H1 (cell line): ENCODE results near the gene THADA. TPM values are rescaled to one million over a fixed set of nuclear protein-coding genes. Genes with fewer than 3 reads are reported as not detected.

Experiments used
- CTCF ChIA-PET: fragments of 300-600 bp; sonication (Branson Sonifier 250); formaldehyde crosslinking; loops from one replicate; lab custom pipeline; 2021; ENCODE audit not compliant: partially characterized antibody; lab: Charles Lee
- POLR2A ChIA-PET: fragments of 300-600 bp; sonication (Branson Sonifier 250); formaldehyde crosslinking; loops from one replicate; lab custom pipeline; 2021; ENCODE audit warnings: inconsistent platforms; ENCODE audit not compliant: partially characterized antibody; lab: Charles Lee
- DNase-seq, 2 experiments: peaks; one replicate each; pipeline versions ENCODE4 v3.0.0 to v3.0.0-alpha.2; 2010 to 2022; ENCODE audit warnings: low spot score in 2 of 2, low read depth in 1 of 2, mixed read lengths in 1 of 2
- FAIRE-seq: peaks from 2 replicates; lab custom pipeline; 2011; peaks lifted over from hg19 to GRCh38; lab: Jason Lieb, UNC
- H2AFZ ChIP-seq: 2 replicates; pipeline ENCODE4 v1.8.1; 2012; ENCODE audit warnings: low read length, inconsistent platforms
- H2AK5ac ChIP-seq: 2 replicates; pipeline ENCODE4 v1.6.1; 2013; ENCODE audit warnings: low read depth, low read length
- H2BK120ac ChIP-seq: replicated peaks from 2 replicates; pipeline ENCODE3; 2013; ENCODE audit warnings: low read depth, low read length, inconsistent platforms
- H2BK12ac ChIP-seq: 2 replicates; pipeline ENCODE4 v1.6.1; 2013; ENCODE audit warnings: low read depth, low read length
- H2BK15ac ChIP-seq: 2 replicates; pipeline ENCODE4 v1.6.1; 2013; ENCODE audit warnings: low read length
- H2BK20ac ChIP-seq: 2 replicates; pipeline ENCODE4 v1.6.1; 2013; ENCODE audit warnings: low read length
- H2BK5ac ChIP-seq: 2 replicates; pipeline ENCODE4 v1.6.1; 2013; ENCODE audit warnings: low read depth, low read length
- H3K14ac ChIP-seq: 2 replicates; pipeline ENCODE4 v1.6.1; 2013; ENCODE audit warnings: inconsistent platforms; ENCODE audit not compliant: insufficient read length
- H3K18ac ChIP-seq: 2 replicates; pipeline ENCODE4 v1.6.1; 2013; ENCODE audit warnings: low read length; ENCODE audit errors: extremely low read depth
- H3K23ac ChIP-seq: 2 replicates; pipeline ENCODE4 v1.6.1; 2013; ENCODE audit warnings: inconsistent platforms; ENCODE audit not compliant: insufficient read length
- H3K23me2 ChIP-seq: 2 replicates; pipeline ENCODE4 v1.6.1; 2013; ENCODE audit warnings: low read depth, low read length
- H3K27ac ChIP-seq: 2 replicates; pipeline ENCODE4 v1.6.1; 2011; ENCODE audit warnings: low read depth, low read length, inconsistent platforms
- H3K27me3 ChIP-seq, 4 experiments: replicated peaks in 1 of 4; 1 replicate in 1 of 4; 2 replicates in 3 of 4; pipeline versions ENCODE4 v1.6.1 to v1.8.1; 2011 to 2013; ENCODE audit warnings: low read length in 3 of 4, mild to moderate bottlenecking in 3 of 4, inconsistent platforms in 2 of 4, mixed read lengths in 2 of 4, moderate library complexity in 1 of 4; ENCODE audit not compliant: control insufficient read depth in 3 of 4, insufficient read depth in 3 of 4; ENCODE audit errors: extremely low read depth in 1 of 4
- H3K36me3 ChIP-seq, 4 experiments: 2 replicates each; pipeline versions ENCODE4 v1.6.1 to v1.8.1; 2011 to 2013; ENCODE audit warnings: mild to moderate bottlenecking in 4 of 4, low read length in 3 of 4, moderate library complexity in 2 of 4, control low read depth in 1 of 4, inconsistent platforms in 1 of 4; ENCODE audit not compliant: insufficient read depth in 4 of 4, control insufficient read depth in 2 of 4
- H3K4ac ChIP-seq: replicated peaks from 2 replicates; pipeline ENCODE3; 2013; ENCODE audit warnings: low read length, low read depth, mixed read lengths, inconsistent platforms; ENCODE audit not compliant: insufficient read length
- H3K4me1 ChIP-seq, 4 experiments: replicated peaks in 1 of 4; 1 replicate in 1 of 4; 2 replicates in 3 of 4; pipeline versions ENCODE4 v1.6.1 to v1.8.1; 2011 to 2013; ENCODE audit warnings: low read length in 3 of 4, inconsistent platforms in 2 of 4, mixed read lengths in 1 of 4; ENCODE audit not compliant: insufficient read depth in 4 of 4, control insufficient read depth in 3 of 4
- H3K4me2 ChIP-seq, 2 experiments: 2 replicates each; pipeline versions ENCODE4 v1.6.1 to v1.8.1; 2011 to 2013; ENCODE audit warnings: low read depth in 2 of 2, low read length in 2 of 2, control low read depth in 1 of 2, inconsistent platforms in 1 of 2, mild to moderate bottlenecking in 1 of 2; ENCODE audit not compliant: insufficient read depth in 1 of 2
- H3K4me3 ChIP-seq, 4 experiments: fragments of 200-600, 300-600 bp in 1 of 4; sonication (generic), shearing (Covaris generic), sonication (Bioruptor Twin) in 1 of 4; 2 replicates each; pipeline versions ENCODE4 v1.5.1 to v1.8.1; 2011 to 2016; ENCODE audit warnings: low read length in 4 of 4, low read depth in 3 of 4, control low read depth in 2 of 4, inconsistent platforms in 2 of 4, mild to moderate bottlenecking in 2 of 4, mixed read lengths in 1 of 4, moderate library complexity in 1 of 4; ENCODE audit not compliant: insufficient read depth in 2 of 4; ENCODE audit errors: extremely low read depth in 1 of 4
- H3K56ac ChIP-seq: replicated peaks from 2 replicates; pipeline ENCODE3; 2013; ENCODE audit warnings: low read depth, mild to moderate bottlenecking, mixed read lengths, low read length, inconsistent platforms; ENCODE audit not compliant: insufficient read length
- H3K79me1 ChIP-seq: 2 replicates; pipeline ENCODE4 v1.6.1; 2013; ENCODE audit warnings: low read depth, low read length, control low read depth
- H3K79me2 ChIP-seq, 2 experiments: 2 replicates each; pipeline versions ENCODE4 v1.6.1 to v1.8.1; 2012 to 2013; ENCODE audit warnings: low read length in 2 of 2, mild to moderate bottlenecking in 2 of 2, inconsistent platforms in 1 of 2; ENCODE audit not compliant: insufficient read depth in 2 of 2, control insufficient read depth in 1 of 2
- H3K9ac ChIP-seq, 4 experiments: replicated peaks in 1 of 4; 1 replicate in 1 of 4; 2 replicates in 3 of 4; pipeline versions ENCODE4 v1.6.1 to v1.8.1; 2011 to 2013; ENCODE audit warnings: low read depth in 3 of 4, low read length in 3 of 4, control low read depth in 2 of 4, mild to moderate bottlenecking in 2 of 4, moderate library complexity in 2 of 4, inconsistent platforms in 1 of 4; ENCODE audit errors: extremely low read depth in 1 of 4
- H3K9me3 ChIP-seq, 2 experiments: 2 replicates each; pipeline versions ENCODE4 v1.6.1 to v1.8.1; 2012 to 2013; ENCODE audit warnings: mild to moderate bottlenecking in 2 of 2, moderate library complexity in 2 of 2, control low read depth in 1 of 2, inconsistent platforms in 1 of 2, low read depth in 1 of 2, low read length in 1 of 2, mixed read lengths in 1 of 2; ENCODE audit not compliant: insufficient read depth in 2 of 2
- H4K20me1 ChIP-seq, 2 experiments: replicated peaks in 1 of 2; 2 replicates each; pipeline versions ENCODE3 to v1.8.1; 2011 to 2013; ENCODE audit warnings: inconsistent platforms in 2 of 2, low read length in 2 of 2, mild to moderate bottlenecking in 1 of 2; ENCODE audit not compliant: insufficient read depth in 2 of 2, control insufficient read depth in 1 of 2
- H4K5ac ChIP-seq: 2 replicates; pipeline ENCODE4 v1.6.1; 2013; ENCODE audit warnings: low read length, low read depth, mixed read lengths, inconsistent platforms; ENCODE audit not compliant: insufficient read length
- H4K8ac ChIP-seq: 2 replicates; pipeline ENCODE4 v1.8.0; 2013; ENCODE audit warnings: mild to moderate bottlenecking, moderate library complexity, low read length, inconsistent platforms; ENCODE audit not compliant: insufficient read depth; ENCODE audit errors: extremely low read depth
- H4K91ac ChIP-seq: replicated peaks from 2 replicates; pipeline ENCODE3; 2013; ENCODE audit warnings: low read length, mixed read lengths, inconsistent platforms; ENCODE audit not compliant: insufficient read length
- CREB1 ChIP-seq: IDR thresholded peaks from 2 replicates; pipeline ENCODE4 v1.6.1; 2012; ENCODE audit warnings: inconsistent platforms
- CTBP2 ChIP-seq: IDR thresholded peaks from 2 replicates; pipeline ENCODE4 v1.7.0; 2011; ENCODE audit warnings: borderline replicate concordance, mild to moderate bottlenecking, moderate library complexity, mixed read lengths, low read length; ENCODE audit not compliant: insufficient read depth, insufficient read length
- EGR1 ChIP-seq: IDR thresholded peaks from 2 replicates; pipeline ENCODE4 v1.6.1; 2011; ENCODE audit warnings: low read depth, low read length, borderline replicate concordance
- JUN ChIP-seq: IDR thresholded peaks from 2 replicates; pipeline ENCODE4 v1.6.1; 2011; ENCODE audit warnings: low read depth, mild to moderate bottlenecking, improper control_type of control experiment, low read length
- KDM1A ChIP-seq: fragments of 200-600, 300-600 bp; sonication (generic); IDR thresholded peaks from 2 replicates; pipeline ENCODE4 v1.7.1; 2016; ENCODE audit warnings: mild to moderate bottlenecking, low read length, borderline replicate concordance
- NANOG ChIP-seq: IDR thresholded peaks from 2 replicates; pipeline ENCODE4 v1.6.1; 2011; ENCODE audit warnings: low read length, low read depth, mild to moderate bottlenecking, inconsistent platforms; ENCODE audit not compliant: insufficient read depth, poor library complexity, severe bottlenecking
- PHF8 ChIP-seq: fragments of 200-600 bp; sonication (generic); conservative IDR thresholded peaks from 2 replicates; pipeline ENCODE4 v1.7.1; 2012; ENCODE audit warnings: low read depth, mild to moderate bottlenecking, inconsistent platforms, low read length, moderate library complexity
- POU5F1 ChIP-seq: IDR thresholded peaks from 2 replicates; pipeline ENCODE4 v1.6.1; 2011; ENCODE audit warnings: low read depth, mild to moderate bottlenecking, low read length, moderate library complexity
- RNF2 ChIP-seq: fragments of 200-900, 300-1000 bp; sonication (generic); IDR thresholded peaks from 2 replicates; pipeline ENCODE4 v1.7.1; 2016; ENCODE audit warnings: borderline replicate concordance, low read depth, mild to moderate bottlenecking, antibody characterized with exemption, low read length; ENCODE audit not compliant: poor library complexity, severe bottlenecking; ENCODE audit errors: missing control alignments
- RXRA ChIP-seq: IDR thresholded peaks from 2 replicates; pipeline ENCODE4 v1.6.1; 2011; ENCODE audit warnings: low read depth, mild to moderate bottlenecking, low read length, moderate library complexity; ENCODE audit not compliant: insufficient read depth
- SP2 ChIP-seq: IDR thresholded peaks from 2 replicates; pipeline ENCODE4 v1.6.1; 2012; ENCODE audit warnings: mild to moderate bottlenecking, low read length, inconsistent platforms
- YY1 ChIP-seq: IDR thresholded peaks from 2 replicates; pipeline ENCODE4 v1.6.1; 2011; ENCODE audit warnings: low read depth, mild to moderate bottlenecking, low read length
- WGBS, 2 experiments: shearing (Covaris generic) in 1 of 2; methylation state at CpG; one replicate each; pipeline versions ENCODE4 v1.1.6 to v1.1.7; 2013 to 2015; ENCODE audit warnings: low lambda C conversion rate in 2 of 2, mixed read lengths in 2 of 2, inconsistent platforms in 1 of 2, low coverage in 1 of 2, missing lambda C conversion rate in 1 of 2; ENCODE audit not compliant: insufficient replicate concordance in 2 of 2, insufficient coverage in 1 of 2, insufficient read length in 1 of 2; ENCODE audit errors: extremely low coverage in 1 of 2, missing lambda C conversion rate in 1 of 2; 5-methylcytosine and 5-hydroxymethylcytosine counted together
- polyA plus RNA-seq, 7 experiments: library from polyadenylated mRNA; depleted of rRNA in 3 of 7; stranded (reverse) in 5 of 7; unstranded in 2 of 7; fragments of >200 nt in 5 of 7; fragments of 200-250 nt in 2 of 7; gene quantifications; 1 replicate in 5 of 7; 2 replicates in 1 of 7; 4 replicates in 1 of 7; pipeline versions ENCODE4 v1.2.1 to v1.2.3, GENCODE V29; 2011 to 2013; ENCODE audit warnings: missing spikeins in 2 of 7, mixed read lengths in 2 of 7
- total RNA-seq: library from RNA; stranded (reverse); fragmentation: NEBNext Ultra II Directional; extraction: Animal tissue kit (Norgen Biotek cat#: 25700); gene quantifications from 2 replicates; pipeline ENCODE4 v1.2.1, GENCODE V29; 2021

THADA gene
- total and polyA plus RNA-seq, 2 of the 8 experiments (the other 6 are each of a cell fraction or from before 2014, with no cell fraction given), result 22.4 to 26.8 TPM

DNA sequence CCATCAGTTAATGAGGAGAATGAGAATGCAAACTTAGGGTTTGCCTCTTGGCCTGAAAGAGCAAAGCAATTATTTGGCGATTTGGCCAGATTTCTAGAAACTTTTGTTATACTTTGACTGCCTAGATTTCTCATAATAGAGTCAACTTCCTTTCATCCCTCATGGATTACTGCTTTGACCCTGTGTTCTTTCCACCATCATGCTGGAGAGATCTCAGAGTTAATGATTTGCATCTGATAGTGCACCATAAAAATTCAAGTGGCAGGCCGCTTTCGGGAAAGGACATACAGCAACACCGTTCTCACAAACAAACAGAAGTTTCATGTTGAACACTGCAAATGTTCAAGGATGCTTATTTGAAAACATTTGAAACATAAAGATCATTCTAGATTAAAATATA is 225.7 kb downstream of the THADA start:
- Histone ChIP-seq H4K20me1 (no peaks in the 10 kb centered on the region), H2BK15ac (no peak overlapping the region), H2AFZ (no peak overlapping the region), H3K27me3 (no peaks in the 10 kb centered on the region), H3K4ac (no peak overlapping the region), H3K4me1 (no peaks in the 10 kb centered on the region; a peak in 2 of 7 replicates), H2BK12ac (no peak overlapping the region), H4K91ac (no peak overlapping the region), H4K8ac (no peak overlapping the region), H3K23me2 (no peaks in the 10 kb centered on the region), H3K9ac (no peak overlapping the region), H2BK120ac (no peak overlapping the region), H3K79me2 (no peaks in the 10 kb centered on the region), H3K79me1 (no peaks in the 10 kb centered on the region), H3K36me3 (no peaks in the 10 kb centered on the region), H3K23ac (no peak overlapping the region), H3K4me3 (no peak overlapping the region), H3K27ac (no peak overlapping the region), H2BK5ac (no peak overlapping the region), H2BK20ac (no peak overlapping the region), H3K4me2 (no peak overlapping the region), H3K14ac (no peak overlapping the region), H3K18ac (no peak overlapping the region), H3K56ac (no peak overlapping the region), H4K5ac (no peak overlapping the region), H2AK5ac (no peak overlapping the region), H3K9me3 (no peaks in the 10 kb centered on the region)
- DNase-seq (no peak), FAIRE-seq (no peak)
- 92% methylated on average over 4 of the region's 4 CpGs; no CpG with 5 or more reads in 1 of the 2 experiments for WGBS, 2 experiments
- ChIA-PET POLR2A (no interaction called here), CTCF (interaction anchor here (1.0 kb wide), 1 partner anchor 10 kb away, joined by 3 read pairs; no protein-coding TSS in a partner anchor)
- TF ChIP-seq RNF2 (no peak), CREB1 (no peak), EGR1 (no peak), JUN (no peak), POU5F1 (no peak), NANOG (no peak), PHF8 (no peak), YY1 (no peak), CTBP2 (no peak), KDM1A (no peak), RXRA (no peak), SP2 (no peak)
